HG02588 (cell line): Measurements from ENCODE around the gene ELAVL3.
"Not testable (repeated sequence)": the region's sequence is repeated elsewhere in the genome, so short reads cannot be mapped to it uniquely, and the experiment has no call there.

Source experiments
- ATAC-seq: cut with Tn5 transposase; IDR thresholded peaks from one replicate; pipeline ENCODE4 v1.9.1; 2021; ENCODE audit warnings: mild to moderate bottlenecking, moderate library complexity; ENCODE audit not compliant: unreplicated experiment

ELAVL3 gene

DNA sequence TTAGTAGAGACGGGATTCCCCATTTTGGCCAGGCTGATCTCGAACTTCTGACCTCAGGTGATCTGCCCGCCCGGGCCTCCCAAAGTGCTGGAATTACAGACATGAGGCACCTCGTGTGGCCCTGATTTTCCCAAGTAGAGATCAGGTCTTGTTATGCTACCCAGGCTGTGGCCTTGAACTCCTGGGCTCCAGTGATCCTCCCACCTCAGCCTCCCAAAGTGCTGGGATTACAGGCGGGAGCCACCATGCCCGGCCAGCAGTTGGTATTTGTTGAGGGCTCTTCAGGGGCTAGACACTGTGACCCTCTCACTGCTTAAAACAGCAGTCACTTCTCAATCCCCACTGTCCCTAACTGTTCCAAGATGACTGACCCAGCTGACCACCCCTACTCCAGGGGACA is 8.5 kb upstream of the ELAVL3 start:
- no peak for ATAC-seq

DNA sequence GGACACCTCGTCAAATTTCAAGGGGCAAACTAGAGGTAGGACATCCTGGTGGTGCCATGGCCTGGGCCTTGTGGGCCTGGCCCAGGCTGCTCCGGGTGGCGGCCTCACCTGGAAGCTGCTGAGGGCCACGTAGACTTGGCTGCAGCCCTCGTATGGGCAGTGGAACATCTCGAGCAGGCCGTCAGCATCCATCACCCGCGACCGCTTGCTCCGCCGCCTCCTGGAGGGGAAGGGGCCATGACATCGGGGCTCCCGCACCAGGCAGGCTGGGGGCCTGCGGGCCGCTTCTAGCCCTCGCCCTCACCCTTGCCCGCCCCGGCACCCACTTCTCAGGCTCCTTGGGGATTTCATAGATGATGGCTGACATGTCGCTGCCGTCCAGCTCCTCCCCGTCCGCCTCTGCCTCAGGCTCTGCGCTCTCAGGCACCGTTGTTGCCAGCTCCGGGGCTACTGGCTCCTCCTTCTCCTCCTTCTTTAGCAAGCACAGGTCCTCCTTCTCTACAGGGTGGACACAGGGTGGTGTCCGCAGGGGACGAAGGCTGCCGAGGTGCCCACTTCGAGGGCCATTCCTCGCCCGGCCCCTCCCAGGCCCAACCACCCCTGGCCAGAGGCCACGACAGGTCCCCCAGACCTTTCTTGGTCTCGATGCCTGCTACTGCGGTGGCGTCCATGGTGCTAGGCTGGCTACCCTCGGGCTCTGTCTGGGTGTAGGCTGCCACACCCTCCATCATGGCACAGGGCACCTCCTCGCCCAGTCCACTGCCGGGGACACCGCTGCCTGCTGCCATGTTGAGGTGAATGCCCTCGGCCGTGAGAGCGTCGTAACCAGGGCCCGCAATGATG is 6.0 kb upstream of the ELAVL3 start:
- no peak for ATAC-seq

DNA sequence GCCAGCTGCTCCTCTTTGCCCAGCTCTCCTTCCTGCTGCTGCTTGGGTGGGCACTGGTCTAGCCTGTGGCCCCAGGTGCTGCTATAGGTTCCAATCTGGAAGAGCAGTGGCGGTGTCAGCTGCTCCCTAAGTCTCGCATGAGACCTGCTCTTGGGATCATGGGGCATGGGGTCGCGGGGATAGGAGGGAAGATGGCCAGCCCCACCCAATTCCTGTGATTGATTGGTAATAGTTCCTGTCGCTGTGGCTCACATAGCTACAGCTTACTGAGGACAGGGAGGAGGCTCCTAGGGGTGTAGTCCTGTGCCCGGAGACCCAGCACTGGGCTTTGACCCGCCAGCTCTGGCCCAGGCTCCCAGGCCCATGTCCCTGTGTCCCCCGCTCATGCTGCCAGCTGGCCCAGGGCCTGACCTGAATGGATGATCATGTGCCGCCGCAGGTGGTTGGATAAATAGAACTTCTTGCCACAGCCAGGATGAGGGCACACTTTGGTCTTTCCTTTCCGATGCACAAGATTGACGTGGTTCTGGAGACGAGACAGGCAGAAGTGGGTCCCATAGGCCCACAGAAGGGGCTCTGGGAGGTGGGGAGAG is 4.5 kb upstream of the ELAVL3 start:
- ATAC-seq, result no peak

DNA sequence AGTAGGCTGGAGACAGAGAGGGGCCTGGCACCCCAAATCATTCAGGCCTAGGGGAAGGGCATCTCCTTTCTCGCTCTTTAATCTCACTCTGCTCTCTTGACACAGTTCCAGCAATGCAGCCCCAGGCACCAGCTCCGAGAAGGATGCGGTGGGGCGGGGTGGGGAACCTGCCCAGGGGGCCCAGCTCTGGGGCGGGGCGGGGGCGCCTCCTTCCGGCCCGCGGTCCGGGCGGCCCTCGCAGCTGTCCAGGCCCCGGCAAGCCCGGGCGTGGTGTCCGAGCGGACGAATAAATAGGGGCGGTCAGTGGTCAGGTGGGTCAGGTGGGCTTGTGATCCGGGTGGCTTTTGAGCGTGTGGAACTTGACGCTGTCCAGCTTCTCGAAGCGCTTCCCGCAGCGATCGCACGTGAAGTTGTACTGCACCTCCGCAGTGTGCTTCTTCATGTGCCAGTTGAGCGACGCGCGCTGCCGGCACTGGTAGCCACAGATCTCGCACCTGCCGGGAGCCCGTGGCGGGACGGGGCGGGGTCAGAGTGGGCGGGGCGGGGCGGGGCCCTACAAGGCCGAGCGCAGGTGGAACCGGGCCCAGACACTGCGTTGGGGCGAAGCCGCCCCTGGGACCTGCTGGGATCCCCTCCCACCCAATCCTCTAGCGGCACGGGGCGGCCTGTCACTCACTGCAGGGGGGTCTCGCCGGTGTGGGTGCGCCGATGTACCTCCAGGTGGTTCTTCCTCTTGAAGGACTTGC is 2.7 kb upstream of the ELAVL3 start:
- no peak for ATAC-seq

GRCh38 chr19:11482384-11483050 is 1.7 kb upstream of the ELAVL3 start:
- ATAC-seq, result peak; percentile 46

GRCh38 chr19:11481534-11482383 is 913 bp upstream of the ELAVL3 start:
- peak; percentile 67 for ATAC-seq

DNA sequence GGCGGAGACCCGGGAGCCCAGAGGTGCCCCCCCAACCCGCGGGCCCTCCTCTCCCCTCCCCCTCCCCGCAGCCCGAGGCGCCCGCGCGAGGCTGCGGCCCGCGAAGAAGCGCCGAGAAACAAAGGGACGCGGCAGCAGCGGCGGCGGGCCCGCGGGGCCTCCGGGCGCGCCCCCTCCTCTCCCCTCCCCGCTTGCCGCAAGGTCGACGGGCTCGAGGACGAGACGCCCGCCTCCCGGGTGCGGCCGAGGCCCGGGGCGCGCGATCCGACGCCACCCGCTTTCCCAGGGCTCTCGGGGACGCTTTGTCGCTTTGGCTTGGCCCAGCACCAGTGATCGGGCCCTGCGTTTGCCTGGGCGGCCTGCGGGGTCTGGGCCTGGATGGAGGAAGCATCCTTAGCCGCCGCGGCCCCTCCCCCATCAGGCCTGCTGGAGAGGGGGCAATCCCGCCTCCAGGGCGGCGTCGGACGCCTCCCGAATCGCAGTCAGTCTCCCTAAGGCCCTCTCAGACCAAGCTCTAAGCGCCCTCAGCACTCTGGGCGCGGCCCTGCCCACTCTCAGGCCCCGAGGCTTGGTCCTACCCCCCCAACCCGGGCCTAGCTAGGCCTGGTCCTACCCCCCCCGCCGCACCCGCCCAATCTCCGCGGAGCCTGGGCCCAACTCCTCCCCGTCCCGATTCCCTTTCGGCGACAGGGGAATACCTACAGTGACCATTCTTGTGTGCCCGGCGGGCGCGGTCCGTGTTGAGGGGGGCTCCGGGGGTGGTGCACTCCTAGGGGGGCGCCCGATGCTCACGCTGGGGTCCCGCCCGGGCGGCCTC is 740 bp downstream of the ELAVL3 start:
- no peak for ATAC-seq

DNA sequence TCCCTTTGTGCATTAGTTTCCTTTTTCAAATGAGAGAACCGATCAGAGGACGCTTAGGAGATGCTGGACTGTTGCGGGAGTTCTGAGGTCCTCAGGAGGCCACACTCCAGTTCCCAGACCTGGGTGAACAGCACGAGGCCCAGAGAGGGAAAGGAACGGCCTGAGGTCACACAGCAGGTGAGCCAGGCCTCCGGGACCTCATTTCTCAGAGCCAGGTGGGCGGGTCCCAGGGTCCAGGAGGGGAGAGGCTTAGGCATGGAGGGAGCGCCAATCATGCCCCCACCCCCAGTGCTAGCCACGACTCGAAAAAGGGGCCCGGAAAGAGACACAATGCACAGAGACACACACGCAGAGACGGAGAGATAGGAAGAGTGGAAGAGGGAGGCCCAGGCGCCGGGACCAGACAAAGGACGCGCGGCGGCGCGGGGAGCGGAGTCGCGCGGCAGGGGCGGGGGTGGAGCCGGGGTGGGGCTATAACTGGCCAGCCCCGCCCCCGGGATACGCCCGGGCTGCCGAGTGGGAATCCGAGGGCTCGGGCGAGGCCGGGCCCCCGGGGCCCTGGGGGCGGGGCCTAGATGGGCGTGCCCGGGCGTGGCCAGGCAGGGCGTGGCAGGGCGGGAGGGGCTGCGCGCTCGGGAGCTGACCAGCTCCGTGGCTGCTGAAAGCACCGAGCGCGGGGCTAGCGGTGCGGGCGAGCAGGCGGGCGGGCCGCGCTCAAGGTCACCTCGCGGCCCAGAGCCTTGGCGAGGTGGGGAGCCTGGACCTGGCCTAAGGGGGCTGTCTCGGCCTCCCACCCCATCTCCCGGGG is 1.6 kb downstream of the ELAVL3 start:
- no peak for ATAC-seq

GRCh38 chr19:11478167-11479089 is 2.4 kb downstream of the ELAVL3 start:
- ATAC-seq, result no peak

DNA sequence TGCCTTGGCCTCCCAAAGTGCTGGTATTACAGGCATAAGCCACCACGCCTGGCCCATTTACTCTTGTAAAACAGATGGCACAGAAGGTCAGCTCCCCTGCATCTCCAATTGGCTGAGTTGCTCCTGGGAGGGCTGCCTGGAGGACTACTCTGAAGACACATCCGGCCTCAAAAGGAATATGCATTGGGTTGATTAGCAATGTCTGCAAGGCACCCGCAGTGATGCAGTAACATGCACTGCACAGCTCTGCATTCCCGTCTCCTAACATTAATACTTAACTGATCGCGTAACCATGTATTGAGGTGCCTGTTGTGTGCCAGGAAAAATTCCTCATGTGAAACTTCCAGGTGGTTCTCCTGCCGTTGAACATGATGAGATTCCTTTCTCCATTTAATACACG is 5.0 kb downstream of the ELAVL3 start:
- no peak for ATAC-seq

GRCh38 chr19:11475343-11475742 is 5.5 kb downstream of the ELAVL3 start:
- ATAC-seq, result not testable (repeated sequence)

GRCh38 chr19:11473725-11474124 is 7.1 kb downstream of the ELAVL3 start:
- no peak for ATAC-seq

DNA sequence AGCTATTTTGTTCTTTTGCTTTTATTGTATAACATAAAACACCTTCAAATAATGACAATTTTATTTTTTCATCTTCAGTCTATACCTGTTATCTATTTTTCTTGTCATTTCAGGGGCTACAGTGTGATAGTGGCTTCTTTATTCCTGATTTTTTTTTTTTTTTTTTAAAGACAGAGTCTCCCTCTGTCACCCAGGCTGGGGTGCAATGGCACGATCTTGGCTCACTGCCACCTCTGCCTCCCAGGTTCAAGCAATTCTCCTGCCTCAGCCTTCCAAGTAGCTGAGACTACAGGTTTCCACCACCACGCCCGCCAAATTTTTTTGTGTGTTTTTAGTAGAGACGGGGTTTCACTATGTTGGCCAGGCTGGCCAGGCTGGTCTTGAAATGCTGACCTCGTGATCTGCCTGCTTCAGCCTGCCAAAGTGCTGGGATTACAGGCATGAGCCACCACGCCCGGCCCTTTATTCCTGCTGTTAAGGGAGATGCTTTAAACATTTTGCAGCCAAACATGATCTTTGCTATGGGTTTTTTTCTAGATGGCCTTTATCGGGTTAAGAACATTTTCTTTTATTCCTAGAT is 12.5 kb downstream of the ELAVL3 start:
- not testable (repeated sequence) for ATAC-seq

DNA sequence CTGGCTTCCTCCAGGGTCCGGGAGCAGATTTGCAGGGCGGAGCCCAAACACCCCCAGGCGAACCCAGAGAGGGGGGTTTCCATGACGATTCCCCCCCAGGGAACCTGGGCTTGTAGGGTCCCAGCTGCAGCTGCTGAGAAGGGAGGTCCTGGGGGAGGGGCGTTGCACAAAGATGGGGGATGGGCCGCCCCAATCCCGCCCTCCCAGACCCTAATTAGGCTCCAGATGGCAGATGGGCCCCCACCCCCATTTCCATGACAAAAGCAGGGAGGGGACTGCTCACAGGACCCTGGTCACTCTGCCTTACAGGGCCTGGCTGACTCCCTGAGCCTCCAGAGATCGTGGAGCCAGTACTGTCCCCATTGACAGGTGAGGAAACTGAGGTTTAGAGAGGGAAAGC is 15.2 kb downstream of the ELAVL3 start:
- no peak for ATAC-seq

DNA sequence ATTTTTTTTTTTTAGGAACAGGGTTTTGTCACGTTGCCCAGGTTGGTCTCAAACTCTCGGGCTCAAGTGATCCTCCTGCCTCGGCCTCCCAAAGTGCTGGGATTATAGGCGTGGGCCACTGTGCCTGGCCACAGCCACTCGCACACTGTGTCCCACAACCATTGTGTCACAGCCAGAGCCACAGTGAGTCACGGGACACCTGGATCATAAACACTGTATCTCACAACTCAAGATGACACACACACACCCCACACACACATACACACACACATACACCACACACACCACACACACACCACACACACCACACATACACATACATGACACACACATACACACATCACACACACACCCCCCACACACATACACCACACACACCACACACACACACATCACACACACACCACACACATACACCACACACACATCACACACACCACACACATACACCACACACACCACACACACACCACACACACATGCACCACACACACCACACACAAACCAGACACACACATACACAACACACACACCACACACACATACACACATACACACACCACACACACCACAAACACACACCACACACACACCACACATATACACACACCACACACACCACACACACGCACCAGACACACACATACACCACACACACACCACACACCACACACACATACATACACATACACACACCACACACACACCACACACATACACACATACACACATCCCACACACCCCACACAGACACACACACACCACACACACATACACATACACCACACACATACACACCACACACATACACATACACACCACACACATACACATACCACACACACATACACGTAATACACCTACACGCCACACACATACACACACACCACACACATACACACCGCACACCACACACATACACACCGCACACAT is 16.2 kb downstream of the ELAVL3 start:
- ATAC-seq, result no peak

GRCh38 chr19:11463391-11463790 is 17.5 kb downstream of the ELAVL3 start:
- ATAC-seq, result no peak
